Renal cortex interstitium (tissue), 15 donors: ENCODE data around the gene MESP1. TPM values are rescaled to one million over a fixed set of nuclear protein-coding genes. Genes with fewer than 3 reads are reported as not detected.
"Not testable (repeated sequence)": the region's sequence is repeated elsewhere in the genome, so short reads cannot be mapped to it uniquely, and the experiment has no call there.

Experiments used
- DNase-seq, 11 donors: peaks; one replicate each; pipeline ENCODE4 v3.0.0-alpha.2; 2013; ENCODE audit warnings: low read depth in 9 of 11, low spot score in 4 of 11; ENCODE audit errors: extremely low read depth in 1 of 11
- long read RNA-seq, 16 experiments: transcript quantifications; one replicate each; lab custom pipeline, GENCODE V29; 2026
- polyA plus RNA-seq, 3 donors: library from polyadenylated mRNA; unstranded; fragments of 120-200 nt; gene quantifications; one replicate each; pipeline ENCODE4 v1.2.1, GENCODE V29; 2013; ENCODE audit not compliant: insufficient read length in 3 of 3

Gene MESP1
- 1 to 10 TPM in 1 of 3 donors, under 1 TPM in 2; 0.59 to 2.3 (median 0.90) TPM for polyA plus RNA-seq
- long read RNA-seq, donor 1, result 0 reads
- long read RNA-seq, donor 2, partial matches to known transcripts, result 0 of 2 reads
- long read RNA-seq, donor 2, other reads (novel, unspliced or antisense), result 0 of 2 reads
- long read RNA-seq, donor 3, partial matches to known transcripts, result 0 of 3 reads
- long read RNA-seq, donor 3, other reads (novel, unspliced or antisense), result 0 of 3 reads
- long read RNA-seq, donor 4, partial matches to known transcripts, result 0 of 1 reads
- long read RNA-seq, donor 4, other reads (novel, unspliced or antisense), result 0 of 1 reads
- long read RNA-seq, donor 5, result 0 reads
- long read RNA-seq, donor 6, partial matches to known transcripts, result 0 of 1 reads
- long read RNA-seq, donor 6, other reads (novel, unspliced or antisense), result 0 of 1 reads
- long read RNA-seq, donor 7, partial matches to known transcripts, result 0 of 3 reads
- long read RNA-seq, donor 7, other reads (novel, unspliced or antisense), result 0 of 3 reads
- long read RNA-seq, donor 8, result 0 reads
- long read RNA-seq, donor 9, result 0 reads
- long read RNA-seq, donor 10, partial matches to known transcripts, result 0 of 2 reads
- long read RNA-seq, donor 10, other reads (novel, unspliced or antisense), result 0 of 2 reads
- long read RNA-seq, donor 11, partial matches to known transcripts, result 0 of 4 reads
- long read RNA-seq, donor 11, other reads (novel, unspliced or antisense), result 0 of 4 reads
- long read RNA-seq, donor 12, partial matches to known transcripts, result 0 of 2 reads
- long read RNA-seq, donor 12, other reads (novel, unspliced or antisense), result 0 of 2 reads
- long read RNA-seq, donor 13, result 0 reads
- long read RNA-seq, donor 14, partial matches to known transcripts, result 0 of 2 reads
- long read RNA-seq, donor 14, other reads (novel, unspliced or antisense), result 0 of 2 reads
- long read RNA-seq, donor 15, partial matches to known transcripts, result 0 of 1 reads
- long read RNA-seq, donor 15, other reads (novel, unspliced or antisense), result 0 of 1 reads
- long read RNA-seq, donor 16, transcript MESP1-201 (2 exons, 2,369 nt), result major isoform, 8 of 8 reads
- long read RNA-seq, donor 16, partial matches to known transcripts, result 0 of 8 reads
- long read RNA-seq, donor 16, other reads (novel, unspliced or antisense), result 0 of 8 reads

GRCh38 chr15:89750560-89751542, at the start of gene MESP1:
TSS of gene MESP1 (minus strand) at chr15:89751249. CDS start at chr15:89751231, 18 bp downstream.
- DNase-seq, result peak; percentile 61 to 90 (median 86)

GRCh38 chr15:89799918-89800498, 49.0 kb upstream of the MESP1 start:
- no peak for DNase-seq

- DNase-seq, result no peak
These were observed 48.2 kb upstream of the MESP1 start for GRCh38 chr15:89799011-89799911.

- DNase-seq, result no peak
These were observed 46.7 kb upstream of the MESP1 start for GRCh38 chr15:89797678-89798201.

GRCh38 chr15:89795996-89796395, 44.9 kb upstream of the MESP1 start:
- DNase-seq, result no peak

GRCh38 chr15:89794627-89795241, 43.7 kb upstream of the MESP1 start:
- peak in 4 of 11 donors; percentile 39 to 62 (median 50) for DNase-seq

GRCh38 chr15:89792106-89792805, 41.2 kb upstream of the MESP1 start:
- DNase-seq, result no peak

- DNase-seq, result no peak
These were observed 39.6 kb upstream of the MESP1 start for GRCh38 chr15:89790661-89791060.

GRCh38 chr15:89790206-89790605, 39.2 kb upstream of the MESP1 start:
- no peak for DNase-seq

GRCh38 chr15:89788585-89788984, 37.5 kb upstream of the MESP1 start:
- not testable (repeated sequence) for DNase-seq

- DNase-seq, result no peak
These were observed 36.9 kb upstream of the MESP1 start for GRCh38 chr15:89787944-89788343.

- DNase-seq, result no peak
These were observed 34.7 kb upstream of the MESP1 start for GRCh38 chr15:89785774-89786140.

GRCh38 chr15:89785064-89785773, 34.2 kb upstream of the MESP1 start:
- DNase-seq, result no peak

GRCh38 chr15:89784686-89784960, 33.6 kb upstream of the MESP1 start:
- no peak for DNase-seq

- DNase-seq, result no peak
These were observed 33.0 kb upstream of the MESP1 start for GRCh38 chr15:89783861-89784685.
